ENCODE measurements around the gene CLIC1.

GRCh38 chr6:31713991-31714684, 22.2 kb downstream of the CLIC1 start:
- TF ChIP-seq ZNF785 (tag by site-specific recombination; IDR thresholded peaks at IDR 0.05) (no peak), PBX3 (CRISPR knock-in tag; IDR thresholded peaks at IDR 0.05) (no peak), ZNF274 (IDR thresholded peaks at IDR 0.05; ENCODE audit: low read length) (no peak), ZNF274 (tag by site-specific recombination; IDR thresholded peaks at IDR 0.05; ENCODE audit: borderline replicate concordance) (no peak)

All from HEK293 (cell line).